ENCODE results near the gene REEP1. TPM values are rescaled to one million over a fixed set of nuclear protein-coding genes. Genes with fewer than 3 reads are reported as not detected.

Gene REEP1
- total and polyA plus RNA-seq, 2 donors, result 0.38 to 1.3 TPM

- H3K4me3 ChIP-seq (ENCODE audit: low read length in 2 of 2), result no peak overlapping the region
- WGBS, result 78% methylated on average over 8 of the region's 8 CpGs
- H3K27ac ChIP-seq (ENCODE audit: low read depth in 1 of 2, low read length in 1 of 2), result no peak overlapping the region
- peaks cover 4 to 5% of the 10 kb centered on the region in 2 donors for H3K4me1 ChIP-seq (ENCODE audit: control insufficient read depth in 2 of 2, insufficient read depth in 2 of 2, low read length in 2 of 2)
- no peaks in the 10 kb centered on the region for H3K9me3 ChIP-seq (ENCODE audit: control insufficient read depth in 2 of 2, insufficient read depth in 1 of 2, low read length in 1 of 2)
- H3K36me3 ChIP-seq (ENCODE audit: control insufficient read depth in 2 of 2, insufficient read depth in 2 of 2, low read length in 1 of 2), result no peaks in the 10 kb centered on the region
- no peaks in the 10 kb centered on the region for H3K27me3 ChIP-seq (ENCODE audit: control insufficient read depth in 2 of 2, insufficient read depth in 1 of 2, low read length in 1 of 2)
- DNase-seq (ENCODE audit: low read depth in 6 of 9, low spot score in 9 of 9), result no peak
Measured at GRCh38 chr2:86223140-86223926, 114.1 kb downstream of the REEP1 start.

- Histone ChIP-seq H3K4me3 (ENCODE audit: low read length in 2 of 2) (no peak overlapping the region), H3K27me3 (ENCODE audit: control insufficient read depth in 2 of 2, insufficient read depth in 1 of 2, low read length in 1 of 2) (no peaks in the 10 kb centered on the region), H3K4me1 (ENCODE audit: control insufficient read depth in 2 of 2, insufficient read depth in 2 of 2, low read length in 2 of 2) (peaks cover 4 to 5% of the 10 kb centered on the region in 2 donors), H3K27ac (ENCODE audit: low read depth in 1 of 2, low read length in 1 of 2) (no peak overlapping the region), H3K36me3 (ENCODE audit: control insufficient read depth in 2 of 2, insufficient read depth in 2 of 2, low read length in 1 of 2) (no peaks in the 10 kb centered on the region), H3K9me3 (ENCODE audit: control insufficient read depth in 2 of 2, insufficient read depth in 1 of 2, low read length in 1 of 2) (no peaks in the 10 kb centered on the region)
- 67% methylated on average over 5 of the region's 5 CpGs for WGBS
- peak in 5 of 9 donors; percentile 18 to 63 (median 34) for DNase-seq (ENCODE audit: low read depth in 6 of 9, low spot score in 9 of 9)
Measured at GRCh38 chr2:86221066-86221684, 116.3 kb downstream of the REEP1 start.

- Histone ChIP-seq H3K36me3 (ENCODE audit: control insufficient read depth in 2 of 2, insufficient read depth in 2 of 2, low read length in 1 of 2) (no peaks in the 10 kb centered on the region), H3K9me3 (ENCODE audit: control insufficient read depth in 2 of 2, insufficient read depth in 1 of 2, low read length in 1 of 2) (no peaks in the 10 kb centered on the region), H3K4me1 (ENCODE audit: control insufficient read depth in 2 of 2, insufficient read depth in 2 of 2, low read length in 2 of 2) (no peaks in the 10 kb centered on the region), H3K4me3 (ENCODE audit: low read length in 2 of 2) (no peak overlapping the region), H3K27me3 (ENCODE audit: control insufficient read depth in 2 of 2, insufficient read depth in 1 of 2, low read length in 1 of 2) (no peaks in the 10 kb centered on the region), H3K27ac (ENCODE audit: low read depth in 1 of 2, low read length in 1 of 2) (no peak overlapping the region)
- 95% methylated on average over 5 of the region's 5 CpGs for WGBS
- no peak for DNase-seq (ENCODE audit: low read depth in 6 of 9, low spot score in 9 of 9)
Measured at GRCh38 chr2:86219896-86220295, 117.5 kb downstream of the REEP1 start.

GRCh38 chr2:86218124-86218523 is 119.3 kb downstream of the REEP1 start:
- WGBS, result 89% methylated on average over 4 of the region's 4 CpGs
- no peak for DNase-seq (ENCODE audit: low read depth in 6 of 9, low spot score in 9 of 9)
- no peak overlapping the region for H3K27ac ChIP-seq (ENCODE audit: low read depth in 1 of 2, low read length in 1 of 2)
- peaks cover 6 to 10% of the 10 kb centered on the region in 2 donors for H3K36me3 ChIP-seq (ENCODE audit: control insufficient read depth in 2 of 2, insufficient read depth in 2 of 2, low read length in 1 of 2)
- no peaks in the 10 kb centered on the region for H3K9me3 ChIP-seq (ENCODE audit: control insufficient read depth in 2 of 2, insufficient read depth in 1 of 2, low read length in 1 of 2)
- H3K27me3 ChIP-seq (ENCODE audit: control insufficient read depth in 2 of 2, insufficient read depth in 1 of 2, low read length in 1 of 2), result no peaks in the 10 kb centered on the region
- no peaks in the 10 kb centered on the region for H3K4me1 ChIP-seq (ENCODE audit: control insufficient read depth in 2 of 2, insufficient read depth in 2 of 2, low read length in 2 of 2)
- H3K4me3 ChIP-seq (ENCODE audit: low read length in 2 of 2), result no peak overlapping the region

GRCh38 chr2:86216575-86217555 is 120.6 kb downstream of the REEP1 start:
- no peak for DNase-seq (ENCODE audit: low read depth in 6 of 9, low spot score in 9 of 9)
- H3K27me3 ChIP-seq (ENCODE audit: control insufficient read depth in 2 of 2, insufficient read depth in 1 of 2, low read length in 1 of 2), result no peaks in the 10 kb centered on the region
- H3K9me3 ChIP-seq (ENCODE audit: control insufficient read depth in 2 of 2, insufficient read depth in 1 of 2, low read length in 1 of 2), result no peaks in the 10 kb centered on the region
- no peak overlapping the region for H3K27ac ChIP-seq (ENCODE audit: low read depth in 1 of 2, low read length in 1 of 2)
- no peaks in the 10 kb centered on the region for H3K4me1 ChIP-seq (ENCODE audit: control insufficient read depth in 2 of 2, insufficient read depth in 2 of 2, low read length in 2 of 2)
- H3K4me3 ChIP-seq (ENCODE audit: low read length in 2 of 2), result no peak overlapping the region
- H3K36me3 ChIP-seq (ENCODE audit: control insufficient read depth in 2 of 2, insufficient read depth in 2 of 2, low read length in 1 of 2), result peaks cover 14 to 18% of the 10 kb centered on the region in 2 donors
- 87% methylated on average over 13 of the region's 13 CpGs for WGBS

DNA sequence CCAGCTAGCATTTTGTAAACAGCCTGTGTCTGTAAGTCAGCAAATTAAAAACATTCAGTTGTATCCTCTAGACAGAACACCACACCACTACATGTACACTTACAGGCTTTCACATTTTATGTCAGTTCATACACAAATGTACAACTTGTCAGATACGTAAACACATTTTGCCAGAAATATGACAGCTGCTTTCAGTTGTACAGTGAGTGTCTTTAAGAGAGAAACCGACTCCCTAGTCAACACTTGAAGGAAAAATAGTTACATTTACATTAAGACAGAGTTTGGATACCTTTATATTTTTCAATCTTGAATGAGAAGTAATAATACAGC is 123.0 kb downstream of the REEP1 start:
- Histone ChIP-seq H3K9me3 (ENCODE audit: control insufficient read depth in 2 of 2, insufficient read depth in 1 of 2, low read length in 1 of 2) (no peaks in the 10 kb centered on the region), H3K4me1 (ENCODE audit: control insufficient read depth in 2 of 2, insufficient read depth in 2 of 2, low read length in 2 of 2) (no peaks in the 10 kb centered on the region), H3K27me3 (ENCODE audit: control insufficient read depth in 2 of 2, insufficient read depth in 1 of 2, low read length in 1 of 2) (no peaks in the 10 kb centered on the region), H3K4me3 (ENCODE audit: low read length in 2 of 2) (no peak overlapping the region), H3K36me3 (ENCODE audit: control insufficient read depth in 2 of 2, insufficient read depth in 2 of 2, low read length in 1 of 2) (peaks cover 26 to 34% of the 10 kb centered on the region in 2 donors), H3K27ac (ENCODE audit: low read depth in 1 of 2, low read length in 1 of 2) (no peak overlapping the region)
- DNase-seq (ENCODE audit: low read depth in 6 of 9, low spot score in 9 of 9), result no peak
- WGBS, result 97% methylated on average over 2 of the region's 2 CpGs

- no peak for DNase-seq (ENCODE audit: low read depth in 6 of 9, low spot score in 9 of 9)
- 76% methylated on average over 4 of the region's 4 CpGs for WGBS
- Histone ChIP-seq H3K27ac (ENCODE audit: low read depth in 1 of 2, low read length in 1 of 2) (no peak overlapping the region), H3K27me3 (ENCODE audit: control insufficient read depth in 2 of 2, insufficient read depth in 1 of 2, low read length in 1 of 2) (no peaks in the 10 kb centered on the region), H3K36me3 (ENCODE audit: control insufficient read depth in 2 of 2, insufficient read depth in 2 of 2, low read length in 1 of 2) (peaks cover 26 to 40% of the 10 kb centered on the region in 2 donors), H3K4me1 (ENCODE audit: control insufficient read depth in 2 of 2, insufficient read depth in 2 of 2, low read length in 2 of 2) (no peaks in the 10 kb centered on the region), H3K4me3 (ENCODE audit: low read length in 2 of 2) (no peak overlapping the region), H3K9me3 (ENCODE audit: control insufficient read depth in 2 of 2, insufficient read depth in 1 of 2, low read length in 1 of 2) (no peaks in the 10 kb centered on the region)
Measured at GRCh38 chr2:86213699-86214502, 123.5 kb downstream of the REEP1 start.

DNA sequence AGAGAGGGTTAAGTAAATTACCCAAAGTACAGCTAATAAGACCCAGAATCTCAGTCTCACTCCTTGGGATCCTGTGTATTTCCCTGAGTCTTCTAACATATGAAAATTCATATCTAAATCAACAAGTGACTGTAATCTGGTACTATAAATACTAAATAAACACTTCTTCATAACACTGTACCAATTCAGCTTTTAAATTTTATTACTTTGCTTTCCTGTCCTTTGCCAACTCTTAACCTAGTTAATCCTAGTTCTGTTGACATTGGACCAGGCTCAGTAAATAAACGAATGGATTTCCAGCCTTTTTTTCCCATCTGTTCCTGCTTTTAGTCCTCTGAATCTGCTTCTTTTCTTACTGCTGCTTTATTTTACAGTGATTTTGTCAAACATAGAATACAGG is 124.4 kb downstream of the REEP1 start:
- H3K4me3 ChIP-seq (ENCODE audit: low read length in 2 of 2), result no peak overlapping the region
- no peaks in the 10 kb centered on the region for H3K4me1 ChIP-seq (ENCODE audit: control insufficient read depth in 2 of 2, insufficient read depth in 2 of 2, low read length in 2 of 2)
- no peak for DNase-seq (ENCODE audit: low read depth in 6 of 9, low spot score in 9 of 9)
- no peaks in the 10 kb centered on the region for H3K9me3 ChIP-seq (ENCODE audit: control insufficient read depth in 2 of 2, insufficient read depth in 1 of 2, low read length in 1 of 2)
- H3K36me3 ChIP-seq (ENCODE audit: control insufficient read depth in 2 of 2, insufficient read depth in 2 of 2, low read length in 1 of 2), result peaks cover 26 to 47% of the 10 kb centered on the region in 2 donors
- H3K27me3 ChIP-seq (ENCODE audit: control insufficient read depth in 2 of 2, insufficient read depth in 1 of 2, low read length in 1 of 2), result no peaks in the 10 kb centered on the region
- WGBS, result 93% methylated on average over 1 of the region's 1 CpG
- no peak overlapping the region for H3K27ac ChIP-seq (ENCODE audit: low read depth in 1 of 2, low read length in 1 of 2)
